A673 (cell line): ENCODE data around the gene CD200R1. TPM values are rescaled to one million over a fixed set of nuclear protein-coding genes. Genes with fewer than 3 reads are reported as not detected.

Experiments
- BruUV-seq: library from RNA; stranded (reverse); fragments of 400-500 nt; replicated peaks from 2 replicates; lab custom pipeline; 2021; lab: Mats Ljungman, UMichigan
- CTCF ChIA-PET: fragments of 300-600 bp; sonication (Branson Sonifier 250); formaldehyde crosslinking; loops from one replicate; lab custom pipeline; 2022; ENCODE audit warnings: antibody characterized with exemption; lab: Charles Lee
- POLR2A ChIA-PET: fragments of 300-600 bp; sonication (Branson Sonifier 250); formaldehyde crosslinking; loops from one replicate; lab custom pipeline; 2022; ENCODE audit warnings: antibody characterized with exemption; ENCODE audit not compliant: low non-redundant PET; lab: Charles Lee
- DNase-seq: peaks from one replicate; pipeline ENCODE4 v3.0.0-alpha.2; 2015; ENCODE audit warnings: low spot score
- H3K27ac ChIP-seq: fragments of 200-600 bp; sonication (generic); 2 replicates; pipeline ENCODE4 v1.5.1; 2016; ENCODE audit warnings: mixed run types, low read depth, mild to moderate bottlenecking, mixed read lengths, antibody characterized with exemption, low read length; ENCODE audit not compliant: poor library complexity, severe bottlenecking
- H3K27me3 ChIP-seq: fragments of 200-600 bp; sonication (generic); replicated peaks from 2 replicates; pipeline ENCODE4 v1.6.1; 2017; ENCODE audit warnings: mixed run types, low read depth, mild to moderate bottlenecking, mixed read lengths, antibody characterized with exemption, low read length; ENCODE audit not compliant: insufficient read depth, poor library complexity
- H3K36me3 ChIP-seq: fragments of 200-600 bp; sonication (generic); 2 replicates; pipeline ENCODE4 v1.6.1; 2016; ENCODE audit warnings: mixed run types, mild to moderate bottlenecking, mixed read lengths, antibody characterized with exemption, low read length; ENCODE audit not compliant: insufficient read depth, poor library complexity, severe bottlenecking
- H3K4me1 ChIP-seq: fragments of 200-600 bp; sonication (generic); 2 replicates; pipeline ENCODE4 v1.6.1; 2017; ENCODE audit warnings: mixed run types, mild to moderate bottlenecking, mixed read lengths, antibody characterized with exemption, low read length; ENCODE audit not compliant: insufficient read depth, poor library complexity, severe bottlenecking
- H3K4me3 ChIP-seq: fragments of 200-600 bp; sonication (generic); 2 replicates; pipeline ENCODE4 v1.5.1; 2016; ENCODE audit warnings: low read depth, mixed run types, mild to moderate bottlenecking, mixed read lengths, low read length; ENCODE audit not compliant: poor library complexity, severe bottlenecking
- H3K9me3 ChIP-seq: fragments of 200-600 bp; sonication (generic); 2 replicates; pipeline ENCODE4 v1.6.1; 2016; ENCODE audit warnings: mixed run types, low read depth, mild to moderate bottlenecking, mixed read lengths, antibody characterized with exemption, low read length; ENCODE audit not compliant: poor library complexity, severe bottlenecking
- EZH2 ChIP-seq: fragments of 200-600 bp; sonication (generic); IDR thresholded peaks from 2 replicates; pipeline ENCODE4 v1.6.1; 2017; ENCODE audit warnings: borderline replicate concordance, low read depth, mild to moderate bottlenecking, mixed read lengths, antibody characterized with exemption, low read length; ENCODE audit not compliant: poor library complexity, severe bottlenecking
- intact Hi-C: fragments of 100-400 bp; cut with micrococcal nuclease; formaldehyde crosslinking; loops from one replicate; pipeline ENCODE4 v1.10.0; 2022; ENCODE audit not compliant: unreplicated experiment
- total RNA-seq: library from RNA; stranded (reverse); gene quantifications from 2 replicates; pipeline ENCODE4 v1.2.3, GENCODE V29; 2021
- TF ChIP-seq, protein P1 (sequence below): fragments of 300-800, 200-600 bp; sonication (generic); conservative IDR thresholded peaks from 2 replicates; pipeline ENCODE4 v1.5.1; 2017; ENCODE audit warnings: low read depth, mild to moderate bottlenecking, antibody characterized with exemption, low read length, moderate library complexity, mixed read lengths

CD200R1 gene
- total RNA-seq, 1 experiment from 2014 or later = not detected

DNA sequence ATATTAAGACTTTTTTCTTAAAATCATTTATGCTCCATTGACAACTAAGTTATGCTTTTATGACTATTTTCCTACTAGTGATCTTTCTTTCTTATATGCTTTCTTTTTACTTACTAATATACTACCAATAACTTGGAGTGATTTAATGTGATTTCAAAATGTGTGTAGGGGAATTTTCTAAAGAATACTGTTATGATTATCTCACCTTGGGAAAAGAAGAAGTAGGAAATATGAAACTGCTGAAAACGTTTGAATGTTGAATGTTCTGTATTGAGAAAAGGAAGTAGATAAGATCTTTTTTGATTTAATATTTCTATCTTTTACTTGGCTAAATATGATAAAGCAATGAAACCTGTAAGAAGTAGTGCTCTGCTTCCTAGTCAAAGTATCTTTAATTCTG lies 7.8 kb upstream of the CD200R1 start:
- TF ChIP-seq, protein P1, sequence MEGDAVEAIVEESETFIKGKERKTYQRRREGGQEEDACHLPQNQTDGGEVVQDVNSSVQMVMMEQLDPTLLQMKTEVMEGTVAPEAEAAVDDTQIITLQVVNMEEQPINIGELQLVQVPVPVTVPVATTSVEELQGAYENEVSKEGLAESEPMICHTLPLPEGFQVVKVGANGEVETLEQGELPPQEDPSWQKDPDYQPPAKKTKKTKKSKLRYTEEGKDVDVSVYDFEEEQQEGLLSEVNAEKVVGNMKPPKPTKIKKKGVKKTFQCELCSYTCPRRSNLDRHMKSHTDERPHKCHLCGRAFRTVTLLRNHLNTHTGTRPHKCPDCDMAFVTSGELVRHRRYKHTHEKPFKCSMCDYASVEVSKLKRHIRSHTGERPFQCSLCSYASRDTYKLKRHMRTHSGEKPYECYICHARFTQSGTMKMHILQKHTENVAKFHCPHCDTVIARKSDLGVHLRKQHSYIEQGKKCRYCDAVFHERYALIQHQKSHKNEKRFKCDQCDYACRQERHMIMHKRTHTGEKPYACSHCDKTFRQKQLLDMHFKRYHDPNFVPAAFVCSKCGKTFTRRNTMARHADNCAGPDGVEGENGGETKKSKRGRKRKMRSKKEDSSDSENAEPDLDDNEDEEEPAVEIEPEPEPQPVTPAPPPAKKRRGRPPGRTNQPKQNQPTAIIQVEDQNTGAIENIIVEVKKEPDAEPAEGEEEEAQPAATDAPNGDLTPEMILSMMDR = no peak
- no peak for TF ChIP-seq EZH2
- ChIA-PET CTCF (no interaction called here), POLR2A (no interaction called here)
- no peak for DNase-seq
- no peak overlapping the region for H3K27ac ChIP-seq
- no peaks in the 10 kb centered on the region for H3K4me1 ChIP-seq
- H3K36me3 ChIP-seq = no peaks in the 10 kb centered on the region
- H3K27me3 ChIP-seq = no peaks in the 10 kb centered on the region
- no TSS peak for BruUV-seq
- H3K4me3 ChIP-seq = no peak overlapping the region
- H3K9me3 ChIP-seq = no peaks in the 10 kb centered on the region
- intact Hi-C loops = no loop called here

DNA sequence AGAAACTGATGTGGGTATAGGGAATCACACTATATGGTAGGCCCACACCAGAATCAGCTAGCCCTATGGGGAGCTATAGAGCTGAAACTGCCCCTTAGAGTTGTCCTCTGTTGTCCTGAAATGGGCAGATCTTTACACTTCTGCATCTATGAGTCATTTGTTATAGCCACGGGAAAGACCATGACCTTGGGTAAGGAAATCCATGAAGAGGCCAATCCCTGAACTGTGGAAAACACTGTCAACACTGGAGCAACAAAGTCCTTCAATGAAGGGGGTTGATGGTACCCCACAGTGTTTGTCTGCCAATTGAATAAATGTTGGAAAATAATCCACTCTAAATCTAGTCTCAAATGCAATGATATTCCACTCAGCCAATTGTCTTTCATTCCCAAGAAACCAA lies 5.2 kb upstream of the CD200R1 start:
- H3K4me3 ChIP-seq = no peak overlapping the region
- H3K4me1 ChIP-seq = no peaks in the 10 kb centered on the region
- intact Hi-C loops = no loop called here
- ChIA-PET POLR2A (no interaction called here), CTCF (no interaction called here)
- DNase-seq = no peak
- no TSS peak for BruUV-seq
- H3K27me3 ChIP-seq = no peaks in the 10 kb centered on the region
- H3K27ac ChIP-seq = no peak overlapping the region
- H3K9me3 ChIP-seq = no peaks in the 10 kb centered on the region
- no peak for TF ChIP-seq EZH2
- TF ChIP-seq, protein P1 = no peak
- H3K36me3 ChIP-seq = no peaks in the 10 kb centered on the region

DNA sequence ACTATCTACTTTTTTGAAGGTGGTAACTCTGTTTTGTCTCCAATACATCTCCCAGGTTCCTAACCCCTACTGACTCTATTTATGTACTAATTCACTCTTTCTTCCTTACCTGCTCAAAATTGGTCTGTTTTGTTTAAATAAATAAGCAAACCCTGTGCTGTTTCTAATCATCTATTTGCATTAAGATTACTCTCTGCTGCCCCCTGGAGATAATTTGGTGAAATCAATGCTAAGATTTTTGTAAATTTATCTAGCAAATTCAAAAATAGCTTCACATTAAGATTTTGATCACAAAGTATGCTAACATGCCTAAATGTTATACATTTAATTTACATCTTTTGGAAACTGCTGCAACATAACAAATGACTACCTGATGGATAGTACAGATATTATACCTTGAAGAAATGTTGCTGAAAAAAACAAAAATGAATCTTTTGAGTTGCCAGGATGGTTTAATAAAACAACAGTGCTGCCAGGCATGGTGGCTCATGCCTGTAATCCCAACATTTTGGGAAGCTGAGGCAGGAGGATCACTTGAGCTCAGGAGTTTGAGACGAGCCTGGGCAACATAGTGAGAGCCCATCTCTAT lies 4.4 kb upstream of the CD200R1 start:
- H3K4me3 ChIP-seq = no peak overlapping the region
- no peak overlapping the region for H3K27ac ChIP-seq
- no peaks in the 10 kb centered on the region for H3K27me3 ChIP-seq
- H3K9me3 ChIP-seq = no peaks in the 10 kb centered on the region
- peak; percentile 46 for DNase-seq
- no TSS peak for BruUV-seq
- ChIA-PET CTCF (interaction anchor here (1.6 kb wide), 1 partner anchor 245 kb away, joined by 12 read pairs; no protein-coding TSS in a partner anchor), POLR2A (no interaction called here)
- no peak for TF ChIP-seq EZH2
- TF ChIP-seq, protein P1 = peak; percentile 72
- intact Hi-C loops = loop anchor here (1.0 to 2.0 kb wide), 3 partner anchors 245 to 397 kb away; no protein-coding TSS in a partner anchor
- H3K36me3 ChIP-seq = no peaks in the 10 kb centered on the region
- H3K4me1 ChIP-seq = no peaks in the 10 kb centered on the region
